K562 (cell line): Measurements from ENCODE around the gene TSEN34.
"Not testable (repeated sequence)": the region's sequence is repeated elsewhere in the genome, so short reads cannot be mapped to it uniquely, and the experiment has no call there.

Experiments
- TCF3 ChIP-seq: sonication (generic); formaldehyde crosslinking; IDR thresholded peaks from 2 replicates; pipeline ENCODE4 v1.4.0; 2020; ENCODE audit warnings: mild to moderate bottlenecking, missing genetic modification reagents
- ZBTB1 ChIP-seq: sonication (generic); formaldehyde crosslinking; IDR thresholded peaks from 2 replicates; pipeline ENCODE4 v1.8.1; 2023; ENCODE audit warnings: missing genetic modification reagents, low read depth, mild to moderate bottlenecking, borderline replicate concordance
- ZNF274 ChIP-seq: IDR thresholded peaks from 2 replicates; pipeline ENCODE4 v1.6.1; 2011; ENCODE audit warnings: low read depth, mild to moderate bottlenecking, low read length, moderate library complexity, borderline replicate concordance
- TF ChIP-seq, protein P1 (sequence below), 3 experiments: IDR thresholded peaks in 2 of 3; conservative IDR thresholded peaks in 1 of 3; 2 replicates each; pipeline ENCODE4 v1.5.1; 2011 to 2012; ENCODE audit warnings: low read length in 3 of 3, mild to moderate bottlenecking in 3 of 3, control low read depth in 2 of 3, improper control_type of control experiment in 1 of 3, inconsistent platforms in 1 of 3, low read depth in 1 of 3, mixed read lengths in 1 of 3, moderate library complexity in 1 of 3; ENCODE audit not compliant: insufficient read depth in 2 of 3

DNA sequence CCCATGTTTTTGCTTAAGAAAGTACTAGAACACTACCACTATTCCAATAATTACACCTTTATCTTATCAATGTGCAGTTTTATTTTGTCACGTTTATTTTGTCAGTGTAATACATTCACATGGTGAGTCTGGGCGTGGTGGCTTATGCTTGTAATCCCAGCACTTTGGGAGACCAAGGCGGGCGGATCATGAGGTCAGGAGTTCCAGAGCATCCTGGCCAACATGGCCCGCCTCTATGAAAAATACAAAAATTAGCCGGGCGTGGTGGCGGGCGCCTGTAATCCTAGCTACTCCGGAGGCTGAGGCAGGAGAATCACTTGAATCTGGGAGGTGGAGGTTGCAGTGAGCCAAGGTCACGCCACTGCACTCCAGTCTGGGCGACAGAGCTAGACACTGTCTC, 3.4 kb downstream of the TSEN34 start:
- TF ChIP-seq, protein P1, sequence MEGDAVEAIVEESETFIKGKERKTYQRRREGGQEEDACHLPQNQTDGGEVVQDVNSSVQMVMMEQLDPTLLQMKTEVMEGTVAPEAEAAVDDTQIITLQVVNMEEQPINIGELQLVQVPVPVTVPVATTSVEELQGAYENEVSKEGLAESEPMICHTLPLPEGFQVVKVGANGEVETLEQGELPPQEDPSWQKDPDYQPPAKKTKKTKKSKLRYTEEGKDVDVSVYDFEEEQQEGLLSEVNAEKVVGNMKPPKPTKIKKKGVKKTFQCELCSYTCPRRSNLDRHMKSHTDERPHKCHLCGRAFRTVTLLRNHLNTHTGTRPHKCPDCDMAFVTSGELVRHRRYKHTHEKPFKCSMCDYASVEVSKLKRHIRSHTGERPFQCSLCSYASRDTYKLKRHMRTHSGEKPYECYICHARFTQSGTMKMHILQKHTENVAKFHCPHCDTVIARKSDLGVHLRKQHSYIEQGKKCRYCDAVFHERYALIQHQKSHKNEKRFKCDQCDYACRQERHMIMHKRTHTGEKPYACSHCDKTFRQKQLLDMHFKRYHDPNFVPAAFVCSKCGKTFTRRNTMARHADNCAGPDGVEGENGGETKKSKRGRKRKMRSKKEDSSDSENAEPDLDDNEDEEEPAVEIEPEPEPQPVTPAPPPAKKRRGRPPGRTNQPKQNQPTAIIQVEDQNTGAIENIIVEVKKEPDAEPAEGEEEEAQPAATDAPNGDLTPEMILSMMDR (IDR thresholded peaks at IDR 0.05 in 2 of 3, conservative IDR thresholded peaks at IDR 0.05 in 1 of 3; ENCODE audit: insufficient read depth in 2 of 3, low read depth in 1 of 3, low read length in 3 of 3): not testable (repeated sequence)
- not testable (repeated sequence) for TF ChIP-seq ZNF274; TCF3 (CRISPR knock-in tag); ZBTB1 (CRISPR knock-in tag)
